Smooth muscle cell (in vitro differentiated cells): Measurements from ENCODE around the gene OLIG3. TPM values are rescaled to one million over a fixed set of nuclear protein-coding genes. Genes with fewer than 3 reads are reported as not detected.

Experiments
- DNase-seq: peaks from one replicate; lab custom pipeline; 2025; ENCODE audit not compliant: unreplicated experiment; lab: John Stamatoyannopoulos, UW
- H2AFZ ChIP-seq: fragments of 200-600 bp; sonication (generic); 2 replicates; pipeline ENCODE4 v1.6.0; 2016; ENCODE audit warnings: antibody characterized with exemption, low read depth, mild to moderate bottlenecking
- H3F3A ChIP-seq: fragments of 200-600 bp; sonication (generic); 2 replicates; pipeline ENCODE4 v1.6.0; 2017; ENCODE audit warnings: antibody characterized with exemption, low read depth
- H3K27ac ChIP-seq: fragments of 200-600 bp; sonication (generic); 2 replicates; pipeline ENCODE4 v1.5.1; 2016; ENCODE audit warnings: low read depth, mild to moderate bottlenecking
- H3K27me3 ChIP-seq: fragments of 200-600 bp; sonication (generic); 2 replicates; pipeline ENCODE4 v1.6.1; 2016; ENCODE audit warnings: low read depth, mild to moderate bottlenecking
- H3K36me3 ChIP-seq: fragments of 200-600 bp; sonication (generic); 2 replicates; pipeline ENCODE4 v1.5.1; 2016; ENCODE audit warnings: low read depth
- H3K4me1 ChIP-seq: fragments of 200-600 bp; sonication (generic); 2 replicates; pipeline ENCODE4 v1.5.1; 2016; ENCODE audit warnings: low read depth
- H3K4me2 ChIP-seq: fragments of 200-600 bp; sonication (generic); 2 replicates; pipeline ENCODE4 v1.6.0; 2016; ENCODE audit warnings: mild to moderate bottlenecking
- H3K4me3 ChIP-seq: fragments of 200-600 bp; sonication (generic); 2 replicates; pipeline ENCODE4 v1.5.1; 2016; ENCODE audit warnings: mild to moderate bottlenecking
- H3K79me2 ChIP-seq: fragments of 200-600 bp; sonication (generic); 2 replicates; pipeline ENCODE4 v1.6.0; 2016; ENCODE audit warnings: low read depth, mild to moderate bottlenecking
- H3K9ac ChIP-seq: fragments of 200-600 bp; sonication (generic); 2 replicates; pipeline ENCODE4 v1.6.0; 2016; ENCODE audit warnings: low read depth
- H3K9me3 ChIP-seq: fragments of 200-600 bp; sonication (generic); replicated peaks from 2 replicates; pipeline ENCODE4 v1.5.1; 2016; ENCODE audit warnings: low read depth
- H4K20me1 ChIP-seq: fragments of 200-600 bp; sonication (generic); 2 replicates; pipeline ENCODE4 v1.6.0; 2016; ENCODE audit warnings: low read depth
- CTCF ChIP-seq: fragments of 200-600 bp; sonication (generic); IDR thresholded peaks from 2 replicates; pipeline ENCODE4 v1.5.1; 2017; ENCODE audit warnings: borderline replicate concordance, mild to moderate bottlenecking, antibody characterized with exemption; ENCODE audit not compliant: insufficient read depth, poor library complexity, severe bottlenecking
- WGBS: methylation state at CpG from one replicate; pipeline ENCODE4 v1.1.7; 2016; ENCODE audit warnings: low lambda C conversion rate; 5-methylcytosine and 5-hydroxymethylcytosine counted together
- polyA plus RNA-seq: library from polyadenylated mRNA; unstranded; fragments of >200 nt; fragmentation: Nextera tagmentation; extraction: Ambion mirVana; gene quantifications from 2 replicates; pipeline ENCODE4 v1.2.1, GENCODE V29; 2016
- total RNA-seq: library from RNA; depleted of rRNA; stranded (reverse); fragments of >200 nt; gene quantifications from 2 replicates; pipeline ENCODE4 v1.2.3, GENCODE V29; 2014

Gene OLIG3
- total and polyA plus RNA-seq, 2 experiments from 2014 or later = not detected

GRCh38 chr6:137492289-137493217, 1.6 kb downstream of the OLIG3 start:
- 6% methylated on average over 29 of the region's 29 CpGs for WGBS
- peaks cover 100% of the 10 kb centered on the region for H3K27me3 ChIP-seq
- no peak for DNase-seq
- no peaks in the 10 kb centered on the region for H4K20me1 ChIP-seq
- H3K4me2 ChIP-seq = peak overlapping the region; percentile 43
- no peaks in the 10 kb centered on the region for H3K79me2 ChIP-seq
- no peak for TF ChIP-seq CTCF
- H3K4me3 ChIP-seq = no peak overlapping the region
- no peak overlapping the region for H3K9ac ChIP-seq
- no peaks in the 10 kb centered on the region for H3F3A ChIP-seq
- no peaks in the 10 kb centered on the region for H3K9me3 ChIP-seq
- peaks cover 43% of the 10 kb centered on the region for H3K4me1 ChIP-seq
- H2AFZ ChIP-seq = no peak overlapping the region
- no peak overlapping the region for H3K27ac ChIP-seq
- H3K36me3 ChIP-seq = no peaks in the 10 kb centered on the region

GRCh38 chr6:137491478-137491877, 2.7 kb downstream of the OLIG3 start:
- H3K4me3 ChIP-seq = no peak overlapping the region
- no peaks in the 10 kb centered on the region for H3K36me3 ChIP-seq
- WGBS = 14% methylated on average over 6 of the region's 6 CpGs
- H3K27ac ChIP-seq = no peak overlapping the region
- no peaks in the 10 kb centered on the region for H3K9me3 ChIP-seq
- no peak for TF ChIP-seq CTCF
- peaks cover 100% of the 10 kb centered on the region for H3K27me3 ChIP-seq
- DNase-seq = no peak
- peaks cover 47% of the 10 kb centered on the region for H3K4me1 ChIP-seq
- H3K9ac ChIP-seq = no peak overlapping the region
- H3K4me2 ChIP-seq = no peak overlapping the region
- H3F3A ChIP-seq = no peaks in the 10 kb centered on the region
- H4K20me1 ChIP-seq = no peaks in the 10 kb centered on the region
- no peaks in the 10 kb centered on the region for H3K79me2 ChIP-seq
- no peak overlapping the region for H2AFZ ChIP-seq

DNA sequence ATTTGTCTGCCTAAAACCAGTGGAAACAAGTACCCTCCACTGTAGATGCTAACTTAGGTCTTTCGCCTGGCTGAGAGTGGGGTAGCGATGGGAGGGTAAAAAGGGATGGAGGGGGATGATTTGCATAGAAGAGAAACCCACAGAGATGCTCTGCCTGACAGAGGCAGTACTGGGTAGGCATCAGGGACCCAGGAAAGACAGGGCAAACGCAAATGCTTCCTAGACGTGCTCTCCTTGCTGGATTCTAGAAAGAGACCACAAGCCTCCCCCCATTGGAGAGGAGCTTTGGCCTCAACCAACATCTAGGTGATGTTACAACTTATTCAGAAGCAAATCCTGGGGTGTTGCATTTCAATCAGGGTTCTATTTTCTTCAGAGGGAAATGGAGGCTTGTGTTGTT, 3.2 kb downstream of the OLIG3 start:
- Histone ChIP-seq H2AFZ (no peak overlapping the region), H3K27me3 (peaks cover 100% of the 10 kb centered on the region), H3K4me3 (no peak overlapping the region), H3F3A (no peaks in the 10 kb centered on the region), H3K27ac (no peak overlapping the region), H3K9ac (no peak overlapping the region), H3K79me2 (no peaks in the 10 kb centered on the region), H3K4me2 (no peak overlapping the region), H3K4me1 (peaks cover 52% of the 10 kb centered on the region), H3K36me3 (no peaks in the 10 kb centered on the region), H3K9me3 (no peaks in the 10 kb centered on the region), H4K20me1 (no peaks in the 10 kb centered on the region)
- 35% methylated on average over 4 of the region's 4 CpGs for WGBS
- no peak for TF ChIP-seq CTCF
- DNase-seq = no peak
